NK-92 (cell line): ENCODE results near the gene HEPHL1.

Experiments
- DNase-seq: peaks from one replicate; lab custom pipeline; 2025; ENCODE audit not compliant: unreplicated experiment; lab: John Stamatoyannopoulos, UW

HEPHL1 gene

GRCh38 chr11:94129512-94130297, 108.6 kb downstream of the HEPHL1 start:
- no peak for DNase-seq

- DNase-seq, result no peak
Measured at GRCh38 chr11:94130298-94131046, 109.3 kb downstream of the HEPHL1 start.

- DNase-seq, result no peak
Measured at GRCh38 chr11:94131047-94131717, 110.0 kb downstream of the HEPHL1 start.

- no peak for DNase-seq
Measured at GRCh38 chr11:94131718-94132115, 110.6 kb downstream of the HEPHL1 start.

GRCh38 chr11:94132152-94132558, 111.0 kb downstream of the HEPHL1 start:
- no peak for DNase-seq

GRCh38 chr11:94132823-94133408, 111.8 kb downstream of the HEPHL1 start:
- DNase-seq, result no peak

GRCh38 chr11:94133752-94134151, 112.6 kb downstream of the HEPHL1 start:
- DNase-seq, result no peak

GRCh38 chr11:94134651-94135512, 113.7 kb downstream of the HEPHL1 start:
- no peak for DNase-seq

GRCh38 chr11:94139416-94139815, 118.3 kb downstream of the HEPHL1 start:
- no peak for DNase-seq

- DNase-seq, result no peak
Measured at GRCh38 chr11:94140154-94140655, 119.1 kb downstream of the HEPHL1 start.

GRCh38 chr11:94141511-94142307, 120.6 kb downstream of the HEPHL1 start:
- DNase-seq, result no peak

- no peak for DNase-seq
Measured at GRCh38 chr11:94142308-94143281, 121.4 kb downstream of the HEPHL1 start.

- no peak for DNase-seq
Measured at GRCh38 chr11:94144216-94144615, 123.1 kb downstream of the HEPHL1 start.

- no peak for DNase-seq
Measured at GRCh38 chr11:94144664-94145063, 123.5 kb downstream of the HEPHL1 start.

GRCh38 chr11:94145431-94145830, 124.3 kb downstream of the HEPHL1 start:
- no peak for DNase-seq

GRCh38 chr11:94145916-94146315, 124.8 kb downstream of the HEPHL1 start:
- DNase-seq, result no peak

GRCh38 chr11:94147433-94147845, 126.3 kb downstream of the HEPHL1 start:
- DNase-seq, result no peak

- no peak for DNase-seq
Measured at GRCh38 chr11:94148189-94148588, 127.0 kb downstream of the HEPHL1 start.
